ENCODE measurements around the gene IL18BP. TPM values are rescaled to one million over a fixed set of nuclear protein-coding genes. Genes with fewer than 3 reads are reported as not detected.

The IL18BP gene
- total RNA-seq, 5 donors from 2014 or later (not counting 1 experiment from before 2014, with no cell fraction given) = 18.4 to 29.2 (median 22.4) TPM

GRCh38 chr11:71998061-71998460 is 648 bp upstream of the IL18BP start:
- H3K27me3 Mint-ChIP-seq = no peaks in the 10 kb centered on the region
- CTCF ChIA-PET = interaction anchor here (0.6 to 1.1 kb wide), 3 partner anchors 20 to 44 kb away, joined by 3 to 8 read pairs (median 7); no protein-coding TSS in a partner anchor
- H3K4me1 Mint-ChIP-seq = peaks cover 21 to 45% (median 27%) of the 10 kb centered on the region in 3 donors
- Histone ChIP-seq H3K27me3 (replicated peaks in 1 of 2; ENCODE audit: control insufficient read depth in 2 of 2, extremely low read depth in 1 of 2, insufficient read depth in 2 of 2, low read length in 1 of 2) (no peaks in the 10 kb centered on the region), H3K4me3 (ENCODE audit: control insufficient read depth in 1 of 2, extremely low read depth in 1 of 2, low read length in 1 of 2) (no peak overlapping the region), H3K27ac (ENCODE audit: low read length) (peak overlapping the region; percentile 89), H3K4me1 (ENCODE audit: control insufficient read depth in 1 of 2, extremely low read depth in 1 of 2, insufficient read depth in 2 of 2, low read length in 2 of 2) (peaks cover 5 to 34% of the 10 kb centered on the region in 2 experiments), H3K9me3 (no peaks in the 10 kb centered on the region), H3K36me3 (ENCODE audit: control insufficient read depth in 2 of 2, extremely low read depth in 1 of 2, insufficient read depth in 1 of 2, low read length in 1 of 2) (peaks cover 10 to 31% of the 10 kb centered on the region in 2 donors)
- ATAC-seq (replicated peaks in 1 of 4) (no peak), DNase-seq (no peak)
- H3K27ac Mint-ChIP-seq = peak overlapping the region; percentile 97 to 98
- POLR2A ChIA-PET = no interaction called here
- peaks cover 25% of the 10 kb centered on the region for H3K36me3 Mint-ChIP-seq
- H3K9me3 Mint-ChIP-seq = no peaks in the 10 kb centered on the region
- H3K4me3 Mint-ChIP-seq = peak overlapping the region; percentile 82 to 93 (median 85)
- no CpG with 5 or more reads among the region's 2 CpGs for WGBS (ENCODE audit: insufficient coverage)

- Mint-ChIP-seq H3K27ac (peak overlapping the region; percentile 97 to 98), H3K4me3 (peak overlapping the region; percentile 82 to 93 (median 85)), H3K9me3 (no peaks in the 10 kb centered on the region), H3K36me3 (peaks cover 33% of the 10 kb centered on the region), H3K27me3 (no peaks in the 10 kb centered on the region), H3K4me1 (peaks cover 21 to 45% (median 27%) of the 10 kb centered on the region in 3 donors)
- 86% methylated on average over 2 of the region's 2 CpGs for WGBS (ENCODE audit: insufficient coverage)
- Histone ChIP-seq H3K27me3 (replicated peaks in 1 of 2; ENCODE audit: control insufficient read depth in 2 of 2, extremely low read depth in 1 of 2, insufficient read depth in 2 of 2, low read length in 1 of 2) (no peaks in the 10 kb centered on the region), H3K9me3 (no peaks in the 10 kb centered on the region), H3K36me3 (ENCODE audit: control insufficient read depth in 2 of 2, extremely low read depth in 1 of 2, insufficient read depth in 1 of 2, low read length in 1 of 2) (peaks cover 20 to 44% of the 10 kb centered on the region in 2 donors), H3K4me3 (ENCODE audit: control insufficient read depth in 1 of 2, extremely low read depth in 1 of 2, low read length in 1 of 2) (peak overlapping the region; percentile 42 to 53), H3K4me1 (ENCODE audit: control insufficient read depth in 1 of 2, extremely low read depth in 1 of 2, insufficient read depth in 2 of 2, low read length in 2 of 2) (peaks cover 5 to 34% of the 10 kb centered on the region in 2 experiments), H3K27ac (ENCODE audit: low read length) (peak overlapping the region; percentile 89)
- ChIA-PET CTCF (interaction anchor here (0.6 to 1.0 kb wide), 2 partner anchors 10 to 20 kb away, joined by 3 to 4 read pairs; no protein-coding TSS in a partner anchor), POLR2A (no interaction called here)
- DNase-seq (no peak), ATAC-seq (replicated peaks in 1 of 4) (no peak)
These were observed 653 bp downstream of the IL18BP start for GRCh38 chr11:71999362-71999761.

DNA sequence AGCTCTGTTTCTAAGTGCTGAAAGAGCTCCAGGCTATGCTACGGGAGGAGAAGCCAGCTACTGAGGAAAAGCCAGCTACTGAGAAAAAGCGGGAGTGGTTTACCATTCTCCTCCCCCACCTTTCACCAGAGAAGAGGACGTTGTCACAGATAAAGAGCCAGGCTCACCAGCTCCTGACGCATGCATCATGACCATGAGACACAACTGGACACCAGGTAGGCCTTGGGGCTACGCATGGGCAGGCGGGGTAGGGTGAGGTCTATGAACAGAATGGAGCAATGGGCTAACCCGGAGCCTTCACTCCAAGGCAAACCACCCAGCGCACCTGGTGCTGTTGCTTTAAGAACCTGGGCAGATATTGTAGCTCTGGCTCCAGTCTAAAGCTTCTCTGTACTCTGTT is 1.1 kb downstream of the IL18BP start:
- DNase-seq (no peak), ATAC-seq (replicated peaks in 1 of 4) (no peak)
- H3K27ac Mint-ChIP-seq = peak overlapping the region; percentile 97 to 98
- 92% methylated on average over 4 of the region's 8 CpGs for WGBS (ENCODE audit: insufficient coverage)
- Histone ChIP-seq H3K4me1 (ENCODE audit: control insufficient read depth in 1 of 2, extremely low read depth in 1 of 2, insufficient read depth in 2 of 2, low read length in 2 of 2) (peaks cover 5 to 34% of the 10 kb centered on the region in 2 experiments), H3K27ac (ENCODE audit: low read length) (peak overlapping the region; percentile 89), H3K4me3 (ENCODE audit: control insufficient read depth in 1 of 2, extremely low read depth in 1 of 2, low read length in 1 of 2) (peak overlapping the region in 1 of 2 donors; percentile 53), H3K9me3 (no peaks in the 10 kb centered on the region), H3K27me3 (replicated peaks in 1 of 2; ENCODE audit: control insufficient read depth in 2 of 2, extremely low read depth in 1 of 2, insufficient read depth in 2 of 2, low read length in 1 of 2) (no peaks in the 10 kb centered on the region), H3K36me3 (ENCODE audit: control insufficient read depth in 2 of 2, extremely low read depth in 1 of 2, insufficient read depth in 1 of 2, low read length in 1 of 2) (peaks cover 23 to 49% of the 10 kb centered on the region in 2 donors)
- H3K4me1 Mint-ChIP-seq = peaks cover 21 to 45% (median 27%) of the 10 kb centered on the region in 3 donors
- ChIA-PET CTCF (interaction anchor here in 1 of 2 donors (0.6 kb wide), 1 partner anchor 20 kb away, joined by 3 read pairs; no protein-coding TSS in a partner anchor), POLR2A (no interaction called here)
- H3K4me3 Mint-ChIP-seq = peak overlapping the region; percentile 82 to 93 (median 85)
- no peaks in the 10 kb centered on the region for H3K9me3 Mint-ChIP-seq
- H3K27me3 Mint-ChIP-seq = no peaks in the 10 kb centered on the region
- H3K36me3 Mint-ChIP-seq = peaks cover 30% of the 10 kb centered on the region

GRCh38 chr11:72000202-72000867 is 1.6 kb downstream of the IL18BP start:
- no peak overlapping the region for H3K27ac ChIP-seq (ENCODE audit: low read length)
- Mint-ChIP-seq H3K4me3 (no peak overlapping the region), H3K36me3 (peaks cover 30% of the 10 kb centered on the region), H3K9me3 (no peaks in the 10 kb centered on the region), H3K27ac (peak overlapping the region in 1 of 2 donors; percentile 98), H3K4me1 (peaks cover 21 to 45% (median 27%) of the 10 kb centered on the region in 3 donors), H3K27me3 (no peaks in the 10 kb centered on the region)
- CTCF ChIA-PET = no interaction called here
- DNase-seq (no peak), ATAC-seq (replicated peaks in 1 of 4) (no peak)
- POLR2A ChIA-PET = no interaction called here
- peaks cover 23 to 54% of the 10 kb centered on the region in 2 donors for H3K36me3 ChIP-seq (ENCODE audit: control insufficient read depth in 2 of 2, extremely low read depth in 1 of 2, insufficient read depth in 1 of 2, low read length in 1 of 2)
- H3K4me3 ChIP-seq (ENCODE audit: control insufficient read depth in 1 of 2, extremely low read depth in 1 of 2, low read length in 1 of 2) = no peak overlapping the region
- peaks cover 5 to 34% of the 10 kb centered on the region in 2 experiments for H3K4me1 ChIP-seq (ENCODE audit: control insufficient read depth in 1 of 2, extremely low read depth in 1 of 2, insufficient read depth in 2 of 2, low read length in 2 of 2)
- no peaks in the 10 kb centered on the region for H3K9me3 ChIP-seq
- 94% methylated on average over 9 of the region's 10 CpGs for WGBS (ENCODE audit: insufficient coverage)
- H3K27me3 ChIP-seq (replicated peaks in 1 of 2; ENCODE audit: control insufficient read depth in 2 of 2, extremely low read depth in 1 of 2, insufficient read depth in 2 of 2, low read length in 1 of 2) = no peaks in the 10 kb centered on the region

DNA sequence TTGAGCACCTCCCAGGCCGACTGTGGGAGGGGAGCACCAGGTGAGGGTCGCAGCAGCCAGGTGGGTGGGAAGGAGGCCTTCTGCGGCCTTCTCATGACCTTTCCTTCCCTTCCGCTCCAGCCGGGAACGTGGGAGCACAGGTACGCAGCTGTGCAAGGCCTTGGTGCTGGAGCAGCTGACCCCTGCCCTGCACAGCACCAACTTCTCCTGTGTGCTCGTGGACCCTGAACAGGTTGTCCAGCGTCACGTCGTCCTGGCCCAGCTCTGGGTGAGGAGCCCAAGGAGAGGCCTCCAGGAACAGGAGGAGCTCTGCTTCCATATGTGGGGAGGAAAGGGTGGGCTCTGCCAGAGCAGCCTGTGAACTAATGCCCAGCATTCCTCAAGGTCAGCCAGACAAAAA is 2.6 kb downstream of the IL18BP start:
- DNase-seq = no peak
- H3K36me3 Mint-ChIP-seq = peaks cover 36% of the 10 kb centered on the region
- WGBS (ENCODE audit: insufficient coverage) = 90% methylated on average over 9 of the region's 11 CpGs
- H3K9me3 Mint-ChIP-seq = no peaks in the 10 kb centered on the region
- no peaks in the 10 kb centered on the region for H3K9me3 ChIP-seq
- peaks cover 23 to 61% of the 10 kb centered on the region in 2 donors for H3K36me3 ChIP-seq (ENCODE audit: control insufficient read depth in 2 of 2, extremely low read depth in 1 of 2, insufficient read depth in 1 of 2, low read length in 1 of 2)
- no peak overlapping the region for H3K4me3 ChIP-seq (ENCODE audit: control insufficient read depth in 1 of 2, extremely low read depth in 1 of 2, low read length in 1 of 2)
- no peak overlapping the region for H3K27ac ChIP-seq (ENCODE audit: low read length)
- POLR2A ChIA-PET = no interaction called here
- peaks cover 5 to 34% of the 10 kb centered on the region in 2 experiments for H3K4me1 ChIP-seq (ENCODE audit: control insufficient read depth in 1 of 2, extremely low read depth in 1 of 2, insufficient read depth in 2 of 2, low read length in 2 of 2)
- H3K27me3 Mint-ChIP-seq = no peaks in the 10 kb centered on the region
- no peak for ATAC-seq (replicated peaks in 1 of 4)
- no peak overlapping the region for H3K4me3 Mint-ChIP-seq
- CTCF ChIA-PET = no interaction called here
- peaks cover 21 to 45% (median 27%) of the 10 kb centered on the region in 3 donors for H3K4me1 Mint-ChIP-seq
- H3K27me3 ChIP-seq (replicated peaks in 1 of 2; ENCODE audit: control insufficient read depth in 2 of 2, extremely low read depth in 1 of 2, insufficient read depth in 2 of 2, low read length in 1 of 2) = no peaks in the 10 kb centered on the region
- H3K27ac Mint-ChIP-seq = peak overlapping the region in 1 of 2 donors; percentile 19

GRCh38 chr11:72001834-72002591 is 3.3 kb downstream of the IL18BP start:
- CTCF ChIA-PET = no interaction called here
- POLR2A ChIA-PET = no interaction called here
- no peak overlapping the region for H3K4me3 ChIP-seq (ENCODE audit: control insufficient read depth in 1 of 2, extremely low read depth in 1 of 2, low read length in 1 of 2)
- ATAC-seq (replicated peaks in 1 of 4) (no peak), DNase-seq (no peak)
- no peaks in the 10 kb centered on the region for H3K9me3 Mint-ChIP-seq
- peaks cover 38% of the 10 kb centered on the region for H3K36me3 Mint-ChIP-seq
- H3K4me3 Mint-ChIP-seq = peak overlapping the region in 1 of 3 donors; percentile 1
- peaks cover 21 to 41% (median 27%) of the 10 kb centered on the region in 3 donors for H3K4me1 Mint-ChIP-seq
- 90% methylated on average over 3 of the region's 10 CpGs for WGBS (ENCODE audit: insufficient coverage)
- H3K27ac ChIP-seq (ENCODE audit: low read length) = no peak overlapping the region
- H3K27ac Mint-ChIP-seq = peak overlapping the region; percentile 17 to 19
- no peaks in the 10 kb centered on the region for H3K27me3 Mint-ChIP-seq
- H3K27me3 ChIP-seq (replicated peaks in 1 of 2; ENCODE audit: control insufficient read depth in 2 of 2, extremely low read depth in 1 of 2, insufficient read depth in 2 of 2, low read length in 1 of 2) = no peaks in the 10 kb centered on the region
- H3K4me1 ChIP-seq (ENCODE audit: control insufficient read depth in 1 of 2, extremely low read depth in 1 of 2, insufficient read depth in 2 of 2, low read length in 2 of 2) = peaks cover 5 to 34% of the 10 kb centered on the region in 2 experiments
- peaks cover 28 to 69% of the 10 kb centered on the region in 2 donors for H3K36me3 ChIP-seq (ENCODE audit: control insufficient read depth in 2 of 2, extremely low read depth in 1 of 2, insufficient read depth in 1 of 2, low read length in 1 of 2)
- H3K9me3 ChIP-seq = no peaks in the 10 kb centered on the region
